K562 (cell line): Measurements from ENCODE around the gene BEX3. TPM values are rescaled to one million over a fixed set of nuclear protein-coding genes. Genes with fewer than 3 reads are reported as not detected.
"Not testable (repeated sequence)": the region's sequence is repeated elsewhere in the genome, so short reads cannot be mapped to it uniquely, and the experiment has no call there.

ENCODE experiments used
- ATAC-seq: fragments of 200-7000 bp; cut with Tn5 transposase; 3 replicates; pipeline ENCODE4 v1.9.1; 2020; ENCODE audit warnings: moderate library complexity
- BruUV-seq: library from RNA; stranded (reverse); fragments of 400-500 nt; replicated peaks from 2 replicates; lab custom pipeline; 2021; lab: Mats Ljungman, UMichigan
- CTCF ChIA-PET: fragments of 300-600 bp; formaldehyde crosslinking; extraction: SDS; loops from one replicate; lab custom pipeline; 2021; ENCODE audit warnings: low intra/inter-chr PET ratio; lab: Yijun Ruan, JAX
- POLR2A ChIA-PET: fragments of 300-600, 350-650 bp; sonication (Branson Sonifier 250); formaldehyde crosslinking; extraction: SDS; loops from one replicate; lab custom pipeline; 2021; ENCODE audit warnings: antibody characterized with exemption, inconsistent platforms; lab: Yijun Ruan, JAX
- DNase-seq, 4 experiments: peaks; one replicate each; pipeline versions ENCODE4 v3.0.0 to v3.0.0-alpha.2; 2011 to 2018; ENCODE audit warnings: low spot score in 3 of 4, mixed read lengths in 3 of 4; ENCODE audit errors: extremely low read depth in 1 of 4
- FAIRE-seq: peaks from 2 replicates; lab custom pipeline; 2011; peaks lifted over from hg19 to GRCh38; lab: Jason Lieb, UNC
- H2AFZ ChIP-seq: 2 replicates; pipeline ENCODE4 v1.6.0; 2011; ENCODE audit warnings: low read depth, low read length, control low read depth, inconsistent platforms
- H3K27ac ChIP-seq: fragments of 200-600 bp; 3 replicates; pipeline ENCODE4 v1.8.0; 2011; ENCODE audit warnings: low read depth, mild to moderate bottlenecking, control low read depth, inconsistent platforms, low read length, moderate library complexity, mixed read lengths; ENCODE audit errors: extremely low read depth
- H3K27me3 ChIP-seq, 2 experiments: fragments of 300-600 bp in 1 of 2; 2 replicates in 1 of 2; 3 replicates in 1 of 2; pipeline versions ENCODE4 v1.6.0 to v1.8.0; 2011; ENCODE audit warnings: inconsistent platforms in 2 of 2, low read length in 2 of 2, mild to moderate bottlenecking in 1 of 2, mixed read lengths in 1 of 2, moderate library complexity in 1 of 2; ENCODE audit not compliant: control insufficient read depth in 2 of 2, insufficient read depth in 2 of 2
- H3K36me3 ChIP-seq: fragments of 300-600 bp; 3 replicates; pipeline ENCODE4 v1.8.0; 2011; ENCODE audit warnings: mild to moderate bottlenecking, low read length, inconsistent platforms; ENCODE audit not compliant: control insufficient read depth, insufficient read depth
- H3K4me1 ChIP-seq, 2 experiments: fragments of 200-600 bp in 1 of 2; replicated peaks in 1 of 2; 2 replicates in 1 of 2; 3 replicates in 1 of 2; pipeline versions ENCODE4 v1.5.1 to v1.8.0; 2011; ENCODE audit warnings: inconsistent platforms in 2 of 2, low read length in 2 of 2, mild to moderate bottlenecking in 1 of 2, mixed read lengths in 1 of 2, moderate library complexity in 1 of 2; ENCODE audit not compliant: control insufficient read depth in 2 of 2, insufficient read depth in 2 of 2
- H3K4me2 ChIP-seq: 2 replicates; pipeline ENCODE4 v1.6.1; 2011; ENCODE audit warnings: low read length, control low read depth, inconsistent platforms, mixed read lengths; ENCODE audit not compliant: insufficient read depth
- H3K4me3 ChIP-seq: fragments of 200-600 bp; sonication (generic), shearing (Covaris generic); 2 replicates; pipeline ENCODE4 v1.5.1; 2016; ENCODE audit warnings: control low read depth, inconsistent platforms
- H3K79me2 ChIP-seq: fragments of 200-600 bp; 3 replicates; pipeline ENCODE4 v1.8.0; 2011; ENCODE audit warnings: low read length, inconsistent platforms; ENCODE audit not compliant: control insufficient read depth, insufficient read depth
- H3K9ac ChIP-seq, 2 experiments: 2 replicates each; pipeline versions ENCODE4 v1.6.0 to v1.6.1; 2011; ENCODE audit warnings: low read depth in 2 of 2, low read length in 2 of 2, control low read depth in 1 of 2, inconsistent platforms in 1 of 2, mild to moderate bottlenecking in 1 of 2, mixed read lengths in 1 of 2; ENCODE audit not compliant: insufficient read depth in 1 of 2
- H3K9me1 ChIP-seq: one replicate; pipeline ENCODE4 v1.6.0; 2011; ENCODE audit warnings: inconsistent platforms, mild to moderate bottlenecking, low read length, moderate library complexity; ENCODE audit not compliant: control insufficient read depth, insufficient read depth
- H3K9me3 ChIP-seq: replicated peaks from 2 replicates; pipeline ENCODE4 v1.5.1; 2011; ENCODE audit warnings: low read depth, low read length, inconsistent platforms; ENCODE audit not compliant: control insufficient read depth, insufficient read depth
- H4K20me1 ChIP-seq: replicated peaks from 2 replicates; pipeline ENCODE4 v1.6.1; 2011; ENCODE audit warnings: low read length, inconsistent platforms, mixed read lengths; ENCODE audit not compliant: control insufficient read depth, insufficient read depth
- ASH1L ChIP-seq: fragments of 450-650 bp; IDR thresholded peaks from 2 replicates; pipeline ENCODE4 v1.6.1; 2018; ENCODE audit warnings: borderline replicate concordance, mild to moderate bottlenecking, low read depth; ENCODE audit not compliant: partially characterized antibody
- FOS ChIP-seq: IDR thresholded peaks from 3 replicates; pipeline ENCODE4 v1.6.1; 2011; ENCODE audit not compliant: insufficient read length; ENCODE audit errors: extremely low read depth
- MAFF ChIP-seq: IDR thresholded peaks from 2 replicates; pipeline ENCODE4 v1.6.1; 2012; ENCODE audit warnings: low read length, improper control_type of control experiment
- NR2C1 ChIP-seq, 2 experiments: fragments of 450-650 bp; IDR thresholded peaks; 2 replicates each; pipeline ENCODE4 v1.6.1; 2017; ENCODE audit warnings: mild to moderate bottlenecking in 2 of 2, antibody characterized with exemption in 1 of 2, inconsistent platforms in 1 of 2, missing compliant biosample characterization in 1 of 2, missing genetic modification characterization in 1 of 2
- PTTG1 ChIP-seq: fragments of 450-650 bp; IDR thresholded peaks from 2 replicates; pipeline ENCODE4 v1.6.1; 2016; ENCODE audit warnings: low read depth, mild to moderate bottlenecking, missing genetic modification characterization, missing compliant biosample characterization
- RAD21 ChIP-seq, 2 experiments: fragments of 250-450 bp in 1 of 2; fragments of 450-650 bp in 1 of 2; sonication (Bioruptor Pico) in 1 of 2; formaldehyde crosslinking in 1 of 2; IDR thresholded peaks in 1 of 2; conservative IDR thresholded peaks in 1 of 2; 2 replicates each; pipeline versions ENCODE4 v1.4.0 to v1.8.0; 2020 to 2022; ENCODE audit warnings: mild to moderate bottlenecking in 2 of 2, moderate library complexity in 1 of 2
- ZNF134 ChIP-seq: fragments of 250-450 bp; sonication (Bioruptor Pico); conservative IDR thresholded peaks from 2 replicates; pipeline ENCODE4 v1.4.0; 2020
- ZNF695 ChIP-seq: fragments of 450-650 bp; formaldehyde crosslinking; IDR thresholded peaks from 2 replicates; pipeline ENCODE4 v1.4.0; 2020; ENCODE audit warnings: mild to moderate bottlenecking, moderate library complexity
- WGBS: fragments of 100-300 bp; shearing (Covaris generic); methylation state at CpG from one replicate; pipeline ENCODE4 v1.1.6; 2016; ENCODE audit warnings: low coverage, mixed read lengths; ENCODE audit not compliant: insufficient coverage; ENCODE audit errors: missing lambda C conversion rate; 5-methylcytosine and 5-hydroxymethylcytosine counted together
- in situ Hi-C: fragments of 300-500 bp; cut with MboI; formaldehyde crosslinking; loops from 4 replicates; pipeline ENCODE4 v1.15.0; 2018; ENCODE audit warnings: inconsistent platforms, mixed read lengths
- intact Hi-C: fragments of 100-400 bp; cut with micrococcal nuclease; formaldehyde crosslinking; loops from 2 replicates; pipeline ENCODE4 v1.14.2; 2022
- polyA plus RNA-seq, 8 experiments: library from polyadenylated mRNA; depleted of rRNA in 4 of 8; stranded (reverse) in 5 of 8; unstranded in 3 of 8; fragments of >200 nt; fragmentation: Nextera tagmentation in 2 of 8; fragmentation: Illumina TruSeq in 1 of 8; extraction: Ambion mirVana in 2 of 8; extraction: Trizol in 1 of 8; gene quantifications; 2 replicates each; pipeline versions ENCODE4 v1.2.1 to v1.2.3, GENCODE V29; 2011 to 2014; ENCODE audit warnings: inconsistent platforms in 1 of 8, missing spikeins in 1 of 8
- total RNA-seq, 7 experiments: library from RNA; depleted of rRNA in 6 of 7; stranded (reverse); fragments of >200 nt in 6 of 7; fragmentation: Illumina TruSeq in 2 of 7; extraction: Trizol in 2 of 7; gene quantifications; 2 replicates each; pipeline versions ENCODE4 v1.2.1 to v1.2.3, GENCODE V29; 2011 to 2021; ENCODE audit warnings: low replicate concordance in 1 of 7
- TF ChIP-seq, protein P1 (sequence below): sonication (generic); formaldehyde crosslinking; IDR thresholded peaks from 2 replicates; pipeline ENCODE4 v1.8.1; 2023; ENCODE audit warnings: mild to moderate bottlenecking, missing genetic modification reagents
- TF ChIP-seq, protein P2 (sequence below): fragments of 250-450 bp; sonication (Bioruptor Pico); IDR thresholded peaks from 2 replicates; pipeline ENCODE4 v1.8.0; 2021; ENCODE audit warnings: borderline replicate concordance, mild to moderate bottlenecking, moderate library complexity; ENCODE audit not compliant: poor library complexity, severe bottlenecking
- TF ChIP-seq, protein P3 (sequence below): fragments of 150-350 bp; conservative IDR thresholded peaks from 2 replicates; pipeline ENCODE4 v1.6.1; 2014; ENCODE audit warnings: low read length
- TF ChIP-seq, protein P4 (sequence below): fragments of 450-650 bp; IDR thresholded peaks from 2 replicates; pipeline ENCODE4 v1.7.0; 2016; ENCODE audit warnings: borderline replicate concordance

Gene BEX3
- total and polyA plus RNA-seq, 9 of the 15 experiments (the other 6 are each of a cell fraction or from before 2014, with no cell fraction given), result 0.21 to 0.47 TPM; not detected in 7

DNA sequence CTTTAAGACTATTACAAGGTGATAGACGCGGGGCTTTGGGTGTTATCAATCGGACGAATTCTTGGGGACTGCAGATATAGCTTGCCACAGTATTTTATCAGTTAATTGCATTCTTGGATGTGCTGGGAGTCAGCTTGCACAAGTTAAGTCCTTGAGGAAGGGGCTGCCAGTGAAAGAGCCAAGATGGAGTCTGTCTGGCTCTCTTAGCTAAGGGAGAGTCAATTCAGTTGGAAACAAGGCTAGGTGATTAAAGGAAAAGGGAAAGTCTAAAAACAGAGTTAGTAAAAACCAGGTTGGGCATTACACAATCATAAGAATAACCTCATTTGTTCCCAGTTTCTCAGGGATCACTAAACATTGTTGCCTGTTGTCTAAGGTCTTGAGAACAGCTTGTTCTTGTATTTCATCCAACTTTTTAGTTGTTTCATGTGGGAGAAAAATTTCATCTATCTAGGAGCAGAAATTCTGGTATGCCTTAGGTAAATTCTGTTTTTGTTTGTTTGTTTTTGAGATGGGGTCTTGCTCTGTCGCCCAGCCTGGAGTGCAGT lies 9.0 kb downstream of the BEX3 start (continued):
- TF ChIP-seq NR2C1 (IDR thresholded peaks at IDR 0.05), result not testable (repeated sequence)
- TF ChIP-seq NR2C1 (tag; IDR thresholded peaks at IDR 0.05) (peak; percentile 15; the same call in 1 of the 2 replicates), PTTG1 (tag) (peak; percentile 71; the same call in 1 of the 2 replicates)

DNA sequence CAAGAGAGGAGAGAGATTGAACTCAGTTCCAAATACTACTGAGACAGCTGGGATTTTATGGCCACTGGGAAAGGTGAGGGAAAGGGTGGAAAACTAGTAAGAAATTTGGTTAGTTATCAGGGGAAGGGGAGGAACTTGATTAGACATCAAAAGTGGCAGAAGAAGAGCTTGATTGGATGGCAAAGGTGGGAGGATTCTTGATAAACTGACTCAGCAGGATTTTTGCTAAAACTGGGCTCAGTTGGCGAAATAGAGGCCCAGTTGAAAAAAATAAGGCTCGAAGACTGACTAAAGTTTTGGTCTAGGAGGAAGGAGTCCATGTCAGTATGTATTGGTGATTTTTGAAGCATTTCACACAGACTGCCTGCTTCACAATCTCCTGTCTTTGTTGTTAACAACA lies 10.0 kb downstream of the BEX3 start:
- H3K4me2 ChIP-seq, result no peak overlapping the region
- no peaks in the 10 kb centered on the region for H3K9me1 ChIP-seq
- POLR2A ChIA-PET, result no interaction called here
- in situ Hi-C loops (no loop called here), intact Hi-C loops (no loop called here)
- no peaks in the 10 kb centered on the region for H4K20me1 ChIP-seq
- H3K27me3 ChIP-seq, result no peaks in the 10 kb centered on the region
- no peaks in the 10 kb centered on the region for H3K36me3 ChIP-seq
- DNase-seq (no peak), ATAC-seq (no peak), FAIRE-seq (no peak)
- no peak overlapping the region for H3K4me3 ChIP-seq
- H3K79me2 ChIP-seq, result no peaks in the 10 kb centered on the region
- BruUV-seq, result no TSS peak
- H3K9me3 ChIP-seq, result no peaks in the 10 kb centered on the region
- no peak overlapping the region for H3K27ac ChIP-seq
- H3K9ac ChIP-seq, result no peak overlapping the region
- H2AFZ ChIP-seq, result peak overlapping the region; percentile 44
- CTCF ChIA-PET, result no interaction called here
- WGBS, result 8% methylated on average over 2 of the region's 2 CpGs
- H3K4me1 ChIP-seq, result no peaks in the 10 kb centered on the region
- peak; percentile 41; the same call in 1 of the 2 replicates for TF ChIP-seq MAFF
- no peak for TF ChIP-seq ASH1L
- TF ChIP-seq RAD21 (CRISPR knock-in tag; conservative IDR thresholded peaks at IDR 0.05 in 1 of 2, IDR thresholded peaks at IDR 0.05 in 1 of 2), result no peak
- TF ChIP-seq, protein P1, sequence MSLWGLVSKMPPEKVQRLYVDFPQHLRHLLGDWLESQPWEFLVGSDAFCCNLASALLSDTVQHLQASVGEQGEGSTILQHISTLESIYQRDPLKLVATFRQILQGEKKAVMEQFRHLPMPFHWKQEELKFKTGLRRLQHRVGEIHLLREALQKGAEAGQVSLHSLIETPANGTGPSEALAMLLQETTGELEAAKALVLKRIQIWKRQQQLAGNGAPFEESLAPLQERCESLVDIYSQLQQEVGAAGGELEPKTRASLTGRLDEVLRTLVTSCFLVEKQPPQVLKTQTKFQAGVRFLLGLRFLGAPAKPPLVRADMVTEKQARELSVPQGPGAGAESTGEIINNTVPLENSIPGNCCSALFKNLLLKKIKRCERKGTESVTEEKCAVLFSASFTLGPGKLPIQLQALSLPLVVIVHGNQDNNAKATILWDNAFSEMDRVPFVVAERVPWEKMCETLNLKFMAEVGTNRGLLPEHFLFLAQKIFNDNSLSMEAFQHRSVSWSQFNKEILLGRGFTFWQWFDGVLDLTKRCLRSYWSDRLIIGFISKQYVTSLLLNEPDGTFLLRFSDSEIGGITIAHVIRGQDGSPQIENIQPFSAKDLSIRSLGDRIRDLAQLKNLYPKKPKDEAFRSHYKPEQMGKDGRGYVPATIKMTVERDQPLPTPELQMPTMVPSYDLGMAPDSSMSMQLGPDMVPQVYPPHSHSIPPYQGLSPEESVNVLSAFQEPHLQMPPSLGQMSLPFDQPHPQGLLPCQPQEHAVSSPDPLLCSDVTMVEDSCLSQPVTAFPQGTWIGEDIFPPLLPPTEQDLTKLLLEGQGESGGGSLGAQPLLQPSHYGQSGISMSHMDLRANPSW (CRISPR knock-in tag), result no peak
- TF ChIP-seq, protein P2, sequence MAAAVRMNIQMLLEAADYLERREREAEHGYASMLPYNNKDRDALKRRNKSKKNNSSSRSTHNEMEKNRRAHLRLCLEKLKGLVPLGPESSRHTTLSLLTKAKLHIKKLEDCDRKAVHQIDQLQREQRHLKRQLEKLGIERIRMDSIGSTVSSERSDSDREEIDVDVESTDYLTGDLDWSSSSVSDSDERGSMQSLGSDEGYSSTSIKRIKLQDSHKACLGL (CRISPR knock-in tag), result no peak
- no peak for TF ChIP-seq FOS
- no peak for TF ChIP-seq ZNF695 (CRISPR knock-in tag)
- TF ChIP-seq, protein P3, sequence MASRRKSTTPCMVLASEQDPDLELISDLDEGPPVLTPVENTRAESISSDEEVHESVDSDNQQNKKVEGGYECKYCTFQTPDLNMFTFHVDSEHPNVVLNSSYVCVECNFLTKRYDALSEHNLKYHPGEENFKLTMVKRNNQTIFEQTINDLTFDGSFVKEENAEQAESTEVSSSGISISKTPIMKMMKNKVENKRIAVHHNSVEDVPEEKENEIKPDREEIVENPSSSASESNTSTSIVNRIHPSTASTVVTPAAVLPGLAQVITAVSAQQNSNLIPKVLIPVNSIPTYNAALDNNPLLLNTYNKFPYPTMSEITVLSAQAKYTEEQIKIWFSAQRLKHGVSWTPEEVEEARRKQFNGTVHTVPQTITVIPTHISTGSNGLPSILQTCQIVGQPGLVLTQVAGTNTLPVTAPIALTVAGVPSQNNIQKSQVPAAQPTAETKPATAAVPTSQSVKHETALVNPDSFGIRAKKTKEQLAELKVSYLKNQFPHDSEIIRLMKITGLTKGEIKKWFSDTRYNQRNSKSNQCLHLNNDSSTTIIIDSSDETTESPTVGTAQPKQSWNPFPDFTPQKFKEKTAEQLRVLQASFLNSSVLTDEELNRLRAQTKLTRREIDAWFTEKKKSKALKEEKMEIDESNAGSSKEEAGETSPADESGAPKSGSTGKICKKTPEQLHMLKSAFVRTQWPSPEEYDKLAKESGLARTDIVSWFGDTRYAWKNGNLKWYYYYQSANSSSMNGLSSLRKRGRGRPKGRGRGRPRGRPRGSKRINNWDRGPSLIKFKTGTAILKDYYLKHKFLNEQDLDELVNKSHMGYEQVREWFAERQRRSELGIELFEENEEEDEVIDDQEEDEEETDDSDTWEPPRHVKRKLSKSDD, result no peak
- TF ChIP-seq, protein P4, sequence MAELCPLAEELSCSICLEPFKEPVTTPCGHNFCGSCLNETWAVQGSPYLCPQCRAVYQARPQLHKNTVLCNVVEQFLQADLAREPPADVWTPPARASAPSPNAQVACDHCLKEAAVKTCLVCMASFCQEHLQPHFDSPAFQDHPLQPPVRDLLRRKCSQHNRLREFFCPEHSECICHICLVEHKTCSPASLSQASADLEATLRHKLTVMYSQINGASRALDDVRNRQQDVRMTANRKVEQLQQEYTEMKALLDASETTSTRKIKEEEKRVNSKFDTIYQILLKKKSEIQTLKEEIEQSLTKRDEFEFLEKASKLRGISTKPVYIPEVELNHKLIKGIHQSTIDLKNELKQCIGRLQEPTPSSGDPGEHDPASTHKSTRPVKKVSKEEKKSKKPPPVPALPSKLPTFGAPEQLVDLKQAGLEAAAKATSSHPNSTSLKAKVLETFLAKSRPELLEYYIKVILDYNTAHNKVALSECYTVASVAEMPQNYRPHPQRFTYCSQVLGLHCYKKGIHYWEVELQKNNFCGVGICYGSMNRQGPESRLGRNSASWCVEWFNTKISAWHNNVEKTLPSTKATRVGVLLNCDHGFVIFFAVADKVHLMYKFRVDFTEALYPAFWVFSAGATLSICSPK, result no peak
- TF ChIP-seq ZNF134 (CRISPR knock-in tag), result no peak
